Activated CD4-positive, alpha-beta memory T cell treated with anti-CD3 and anti-CD28 coated beads for 36 hours (primary cell): Measurements from ENCODE around the gene TPRN. TPM values are rescaled to one million over a fixed set of nuclear protein-coding genes. Genes with fewer than 3 reads are reported as not detected.

Experiments
- CTCF ChIA-PET: fragments of 350-600 bp; sonication (Branson Sonifier 250); formaldehyde crosslinking; loops from one replicate; lab custom pipeline; 2021; ENCODE audit warnings: antibody characterized with exemption, inconsistent platforms; lab: Charles Lee
- POLR2A ChIA-PET: fragments of 350-600 bp; sonication (Branson Sonifier 250); formaldehyde crosslinking; loops from one replicate; lab custom pipeline; 2021; ENCODE audit warnings: antibody characterized with exemption; lab: Charles Lee
- DNase-seq: peaks from one replicate; pipeline ENCODE4 v3.0.0-alpha.2; 2020
- H3K27ac Mint-ChIP-seq: one replicate; pipeline ENCODE4 v1.8.0; 2021; ENCODE audit warnings: mixed read lengths
- H3K27me3 Mint-ChIP-seq: one replicate; pipeline ENCODE4 v1.8.0; 2021; ENCODE audit warnings: mixed read lengths
- H3K36me3 Mint-ChIP-seq: one replicate; pipeline ENCODE4 v1.8.0; 2021; ENCODE audit warnings: mixed read lengths
- H3K4me1 Mint-ChIP-seq: one replicate; pipeline ENCODE4 v1.8.0; 2021; ENCODE audit warnings: low read depth, mixed read lengths
- H3K4me3 Mint-ChIP-seq: one replicate; pipeline ENCODE4 v1.8.0; 2021; ENCODE audit warnings: mild to moderate bottlenecking, mixed read lengths
- H3K9me3 Mint-ChIP-seq: one replicate; pipeline ENCODE4 v1.8.0; 2021; ENCODE audit warnings: mixed read lengths
- intact Hi-C: fragments of 100-400 bp; cut with micrococcal nuclease; formaldehyde crosslinking; loops from one replicate; pipeline ENCODE4 v1.15.1; 2023
- total RNA-seq, 2 experiments: library from RNA; stranded (reverse); gene quantifications; one replicate each; pipeline ENCODE4 v1.2.3, GENCODE V29; 2021

TPRN gene
- total RNA-seq, 2 experiments from 2014 or later, result 6.1 to 6.7 TPM

DNA sequence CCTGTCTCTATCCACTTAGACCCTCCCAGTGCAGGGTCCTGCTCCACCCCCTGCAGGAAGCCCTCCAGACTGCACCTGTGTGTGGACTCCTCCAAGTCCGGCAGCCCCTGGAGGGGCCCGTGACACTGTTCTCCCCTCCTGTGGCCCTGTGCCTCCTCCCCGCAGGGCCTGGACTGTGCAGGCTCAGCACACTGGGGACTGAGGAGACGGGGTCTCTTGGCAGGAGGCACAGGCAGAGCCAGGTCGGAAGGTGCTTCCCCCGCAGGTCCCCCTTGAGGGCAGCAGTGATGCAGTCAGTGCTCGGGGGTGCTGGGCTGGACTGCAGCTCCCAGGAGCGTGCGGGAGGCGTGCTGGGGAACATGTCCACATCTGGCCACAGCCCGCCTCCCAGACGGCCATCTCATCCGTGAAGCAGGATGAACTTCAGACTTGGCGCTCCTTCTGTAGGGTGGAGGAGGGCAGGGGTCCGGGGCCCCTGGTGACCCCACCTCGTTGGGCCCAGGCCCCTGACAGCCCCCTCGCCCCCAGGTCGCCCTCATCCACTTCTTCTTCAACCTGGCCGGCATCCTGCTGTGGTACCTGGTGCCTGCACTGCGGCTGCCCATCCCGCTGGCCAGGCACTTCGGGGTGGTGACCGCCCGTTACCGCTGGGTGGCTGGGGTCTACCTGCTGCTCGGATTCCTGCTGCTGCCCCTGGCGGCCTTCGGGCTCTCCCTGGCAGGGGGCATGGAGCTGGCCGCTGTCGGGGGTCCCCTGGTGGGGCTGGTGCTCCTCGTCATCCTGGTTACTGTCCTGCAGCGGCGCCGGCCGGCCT, 35.1 kb upstream of the TPRN start:
- peaks cover 9% of the 10 kb centered on the region for H3K4me1 Mint-ChIP-seq
- H3K4me3 Mint-ChIP-seq, result no peak overlapping the region
- intact Hi-C loops, result no loop called here
- H3K9me3 Mint-ChIP-seq, result no peaks in the 10 kb centered on the region
- ChIA-PET POLR2A (interaction anchor here (1.0 kb wide), 1 partner anchor 149 kb away, joined by 4 read pairs; the partner anchor contains the start of gene MAN1B1), CTCF (interaction anchor here (1.0 to 2.5 kb wide), 21 partner anchors 10 to 470 kb away, joined by 3 to 54 read pairs (median 6); partner anchors contain the start of genes ANAPC2, CYSRT1, MAN1B1 and NDOR1)
- no peak for DNase-seq
- no peaks in the 10 kb centered on the region for H3K36me3 Mint-ChIP-seq
- peaks cover 9% of the 10 kb centered on the region for H3K27me3 Mint-ChIP-seq
- peak overlapping the region; percentile 18 for H3K27ac Mint-ChIP-seq

GRCh38 chr9:137234758-137235423, 34.4 kb upstream of the TPRN start:
- CTCF ChIA-PET, result interaction anchor here (0.6 to 2.0 kb wide), 4 partner anchors 13 to 34 kb away, joined by 3 to 5 read pairs (median 3); partner anchors contain the start of gene TPRN
- POLR2A ChIA-PET, result no interaction called here
- DNase-seq, result no peak
- Mint-ChIP-seq H3K4me3 (no peak overlapping the region), H3K27me3 (peaks cover 11% of the 10 kb centered on the region), H3K9me3 (no peaks in the 10 kb centered on the region), H3K36me3 (no peaks in the 10 kb centered on the region), H3K27ac (peak overlapping the region; percentile 18), H3K4me1 (peaks cover 9% of the 10 kb centered on the region)
- intact Hi-C loops, result no loop called here

DNA sequence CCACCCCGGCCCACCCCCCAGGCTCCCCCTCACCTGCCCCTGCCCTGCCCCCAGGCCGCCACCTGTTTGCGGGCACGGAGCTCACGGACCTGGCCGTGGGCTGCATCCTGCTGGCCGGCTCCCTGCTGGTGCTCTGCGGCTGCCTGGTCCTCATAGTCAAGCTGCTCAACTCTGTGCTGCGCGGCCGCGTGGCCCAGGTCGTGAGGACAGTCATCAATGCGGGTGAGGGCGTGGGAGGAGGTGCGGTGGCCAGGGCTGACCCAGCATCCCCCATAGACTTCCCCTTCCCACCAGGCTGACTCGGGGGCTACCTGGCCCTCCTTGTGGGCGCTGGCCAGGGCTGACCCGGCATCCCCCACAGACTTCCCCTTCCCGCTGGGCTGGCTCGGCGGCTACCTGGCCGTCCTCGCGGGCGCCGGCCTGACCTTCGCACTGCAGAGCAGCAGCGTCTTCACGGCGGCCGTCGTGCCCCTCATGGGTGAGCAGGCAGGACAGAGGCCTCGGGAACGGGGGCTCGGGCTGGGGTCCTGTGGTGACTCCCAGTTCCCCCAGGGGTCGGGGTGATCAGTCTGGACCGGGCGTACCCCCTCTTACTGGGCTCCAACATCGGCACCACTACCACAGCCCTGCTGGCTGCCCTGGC, 33.6 kb upstream of the TPRN start:
- H3K36me3 Mint-ChIP-seq, result no peaks in the 10 kb centered on the region
- ChIA-PET CTCF (interaction anchor here (0.6 to 1.4 kb wide), 2 partner anchors 25 to 33 kb away, joined by 3 read pairs; partner anchors contain the start of gene TPRN), POLR2A (no interaction called here)
- H3K9me3 Mint-ChIP-seq, result no peaks in the 10 kb centered on the region
- intact Hi-C loops, result no loop called here
- no peak overlapping the region for H3K4me3 Mint-ChIP-seq
- peaks cover 9% of the 10 kb centered on the region for H3K4me1 Mint-ChIP-seq
- peaks cover 11% of the 10 kb centered on the region for H3K27me3 Mint-ChIP-seq
- no peak overlapping the region for H3K27ac Mint-ChIP-seq
- DNase-seq, result no peak

DNA sequence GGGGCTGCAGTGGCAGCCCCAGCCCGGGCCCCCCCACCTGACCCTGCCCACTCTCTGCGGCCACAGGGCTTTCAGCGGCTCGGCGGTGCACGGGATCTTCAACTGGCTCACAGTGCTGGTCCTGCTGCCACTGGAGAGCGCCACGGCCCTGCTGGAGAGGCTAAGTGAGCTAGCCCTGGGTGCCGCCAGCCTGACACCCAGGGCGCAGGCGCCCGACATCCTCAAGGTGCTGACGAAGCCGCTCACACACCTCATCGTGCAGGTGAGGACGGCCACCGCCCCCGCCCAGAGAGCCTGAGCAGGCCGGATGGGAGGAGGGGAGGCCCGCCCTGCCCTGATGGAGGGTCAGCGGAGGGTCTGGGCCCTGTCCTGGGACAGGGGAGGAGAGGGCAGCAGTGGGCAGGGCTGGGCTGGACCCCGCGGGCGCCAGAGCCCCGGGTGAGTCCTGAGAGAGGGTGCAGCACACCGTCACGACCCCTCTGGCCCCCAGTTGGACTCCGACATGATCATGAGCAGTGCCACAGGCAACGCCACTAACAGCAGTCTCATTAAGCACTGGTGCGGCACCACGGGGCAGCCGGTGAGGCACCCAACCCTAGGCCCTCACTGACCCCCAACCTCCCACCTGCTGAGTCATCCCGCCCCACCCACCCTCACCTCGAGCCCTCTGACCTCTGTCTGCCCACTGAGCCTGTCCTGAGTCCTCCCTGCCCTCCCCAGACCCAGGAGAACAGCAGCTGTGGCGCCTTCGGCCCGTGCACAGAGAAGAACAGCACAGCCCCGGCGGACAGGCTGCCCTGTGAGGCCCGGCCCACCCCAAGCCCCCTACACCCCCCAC, 32.8 kb upstream of the TPRN start:
- DNase-seq, result no peak
- intact Hi-C loops, result no loop called here
- Mint-ChIP-seq H3K4me1 (peaks cover 3% of the 10 kb centered on the region), H3K27me3 (peaks cover 11% of the 10 kb centered on the region), H3K36me3 (no peaks in the 10 kb centered on the region), H3K4me3 (no peak overlapping the region), H3K27ac (no peak overlapping the region), H3K9me3 (no peaks in the 10 kb centered on the region)
- CTCF ChIA-PET, result no interaction called here
- POLR2A ChIA-PET, result no interaction called here

GRCh38 chr9:137232510-137232909, 32.0 kb upstream of the TPRN start:
- ChIA-PET CTCF (no interaction called here), POLR2A (no interaction called here)
- DNase-seq, result no peak
- no peak overlapping the region for H3K27ac Mint-ChIP-seq
- H3K27me3 Mint-ChIP-seq, result peaks cover 13% of the 10 kb centered on the region
- no peaks in the 10 kb centered on the region for H3K36me3 Mint-ChIP-seq
- intact Hi-C loops, result no loop called here
- H3K4me3 Mint-ChIP-seq, result no peak overlapping the region
- peaks cover 2% of the 10 kb centered on the region for H3K4me1 Mint-ChIP-seq
- no peaks in the 10 kb centered on the region for H3K9me3 Mint-ChIP-seq

DNA sequence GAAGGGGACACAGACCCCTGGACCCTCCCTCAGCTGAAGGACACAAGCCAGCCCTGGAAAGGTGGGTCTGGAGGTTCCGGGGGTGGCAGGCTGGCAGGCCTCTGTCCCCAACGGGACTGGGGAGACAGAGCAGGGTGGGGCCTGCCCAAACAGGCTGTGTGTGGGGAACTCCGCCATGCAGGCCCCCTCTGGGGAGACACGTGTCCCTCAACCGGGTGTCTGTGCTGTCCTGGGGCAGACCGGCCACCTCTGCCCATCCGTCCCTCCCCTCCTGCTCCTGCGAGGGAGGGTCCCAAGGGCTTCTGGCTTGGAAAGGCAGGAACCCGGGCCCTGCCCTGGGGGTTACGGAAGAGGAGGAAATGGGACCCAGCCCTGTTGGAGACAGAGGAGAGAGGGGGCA, 31.6 kb upstream of the TPRN start:
- Mint-ChIP-seq H3K27me3 (peaks cover 13% of the 10 kb centered on the region), H3K4me3 (no peak overlapping the region), H3K27ac (no peak overlapping the region), H3K9me3 (no peaks in the 10 kb centered on the region), H3K36me3 (no peaks in the 10 kb centered on the region), H3K4me1 (peaks cover 2% of the 10 kb centered on the region)
- ChIA-PET CTCF (no interaction called here), POLR2A (no interaction called here)
- DNase-seq, result no peak
- intact Hi-C loops, result no loop called here

- peaks cover 2% of the 10 kb centered on the region for H3K4me1 Mint-ChIP-seq
- CTCF ChIA-PET, result no interaction called here
- POLR2A ChIA-PET, result no interaction called here
Measured at GRCh38 chr9:137231372-137232039, 31.0 kb upstream of the TPRN start.

GRCh38 chr9:137230705-137231371, 30.3 kb upstream of the TPRN start, which contains the start of gene SLC34A3:
TSS of gene SLC34A3 (plus strand) at chr9:137230901. CDS start at chr9:137231703, 802 bp downstream.
- ChIA-PET POLR2A (no interaction called here), CTCF (no interaction called here)
- H3K4me3 Mint-ChIP-seq, result no peak within 1 kb of the TSS

More at GRCh38 chr9:137231372-137232039, 31.0 kb upstream of the TPRN start:
- DNase-seq, result no peak
- intact Hi-C loops, result no loop called here
- no peaks in the 10 kb centered on the region for H3K9me3 Mint-ChIP-seq
- H3K27me3 Mint-ChIP-seq, result peaks cover 13% of the 10 kb centered on the region
- H3K4me3 Mint-ChIP-seq, result no peak overlapping the region
- no peak overlapping the region for H3K27ac Mint-ChIP-seq
- no peaks in the 10 kb centered on the region for H3K36me3 Mint-ChIP-seq

DNA sequence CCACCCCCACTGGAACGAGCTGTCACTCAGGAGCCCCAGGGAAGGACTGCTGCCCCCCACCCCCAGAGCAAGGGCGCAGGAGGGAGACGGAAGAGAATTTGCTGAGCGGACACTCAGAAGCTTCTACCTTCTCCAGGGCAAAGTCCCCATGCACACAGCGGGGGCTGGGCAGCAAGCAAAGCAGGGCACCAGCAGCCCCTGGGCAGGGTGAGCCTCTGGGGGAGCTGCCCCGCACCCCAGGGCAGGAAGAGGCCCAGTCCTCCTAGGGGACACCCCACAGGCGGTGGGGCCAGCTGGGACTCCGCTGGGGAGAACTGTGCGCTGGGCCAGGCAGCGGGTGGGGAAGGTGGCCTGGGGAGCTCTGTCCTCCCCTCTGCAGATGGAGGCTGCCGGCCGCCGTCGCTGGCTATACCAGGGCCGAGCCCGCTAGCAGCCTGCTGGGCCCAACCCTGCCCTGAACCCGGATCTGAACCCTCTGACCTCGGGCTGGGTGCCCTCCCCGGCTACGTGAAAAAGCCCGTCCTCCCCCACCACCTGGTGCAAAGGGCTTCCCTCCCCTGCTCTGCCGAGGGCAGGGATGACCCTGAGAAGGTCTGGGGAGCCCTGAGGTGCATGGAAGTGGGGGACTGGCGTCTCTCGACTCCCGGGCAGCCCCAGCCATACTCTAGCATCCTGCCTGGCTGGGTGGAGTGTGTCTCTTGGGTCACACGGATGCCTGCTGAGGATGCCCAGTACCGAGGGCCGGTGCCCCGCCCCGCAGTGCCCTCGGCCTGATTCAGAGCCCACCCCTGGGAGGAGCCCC, 29.6 kb upstream of the TPRN start:
- peaks cover 2% of the 10 kb centered on the region for H3K4me1 Mint-ChIP-seq
- ChIA-PET CTCF (interaction anchor here (0.8 to 1.1 kb wide), 2 partner anchors 9 to 41 kb away, joined by 3 read pairs; no protein-coding TSS in a partner anchor), POLR2A (no interaction called here)
- peaks cover 11% of the 10 kb centered on the region for H3K27me3 Mint-ChIP-seq
- intact Hi-C loops, result no loop called here
- no peaks in the 10 kb centered on the region for H3K9me3 Mint-ChIP-seq
- no peak overlapping the region for H3K27ac Mint-ChIP-seq
- no peak overlapping the region for H3K4me3 Mint-ChIP-seq
- no peaks in the 10 kb centered on the region for H3K36me3 Mint-ChIP-seq
- no peak for DNase-seq

More at GRCh38 chr9:137230705-137231371, 30.3 kb upstream of the TPRN start, which contains the start of gene SLC34A3:
- no peaks in the 10 kb centered on the region for H3K9me3 Mint-ChIP-seq
- intact Hi-C loops, result no loop called here
- no peak for DNase-seq
- no peak within 1 kb of the TSS for H3K27ac Mint-ChIP-seq
- H3K36me3 Mint-ChIP-seq, result no peaks in the 10 kb centered on the region
- H3K4me1 Mint-ChIP-seq, result peaks cover 2% of the 10 kb centered on the region
- peaks cover 13% of the 10 kb centered on the region for H3K27me3 Mint-ChIP-seq
